GM19025 (cell line): ENCODE data around the gene KRTAP3-3.

Experiments
- ATAC-seq: cut with Tn5 transposase; IDR thresholded peaks from one replicate; pipeline ENCODE4 v1.9.1; 2021; ENCODE audit warnings: mild to moderate bottlenecking, low read depth, moderate library complexity; ENCODE audit not compliant: unreplicated experiment

Gene KRTAP3-3

DNA sequence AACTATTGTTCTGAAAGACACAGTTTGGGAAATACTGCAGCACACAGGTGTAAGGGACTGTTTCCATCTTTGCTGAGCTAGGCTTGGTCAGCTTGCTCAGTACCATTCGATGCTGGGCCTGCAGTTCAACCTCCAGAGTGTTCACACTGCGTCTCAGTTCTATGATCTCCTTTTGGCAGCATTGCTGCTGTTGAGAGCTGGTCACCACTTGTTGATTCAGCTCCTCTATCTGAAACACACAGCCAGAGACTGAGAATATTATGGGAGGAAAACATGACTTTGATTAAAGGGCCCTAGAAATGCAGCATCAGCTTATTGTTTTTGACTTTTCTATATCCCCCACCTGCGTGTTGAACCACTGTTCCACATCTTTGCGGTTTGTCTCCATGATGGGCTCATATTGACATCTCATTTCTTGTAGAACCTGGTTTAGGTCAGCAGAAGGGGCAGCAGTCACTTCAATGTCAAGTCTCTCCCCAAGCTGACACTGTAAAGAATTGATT, 31.9 kb downstream of the KRTAP3-3 start:
- ATAC-seq, result no peak

DNA sequence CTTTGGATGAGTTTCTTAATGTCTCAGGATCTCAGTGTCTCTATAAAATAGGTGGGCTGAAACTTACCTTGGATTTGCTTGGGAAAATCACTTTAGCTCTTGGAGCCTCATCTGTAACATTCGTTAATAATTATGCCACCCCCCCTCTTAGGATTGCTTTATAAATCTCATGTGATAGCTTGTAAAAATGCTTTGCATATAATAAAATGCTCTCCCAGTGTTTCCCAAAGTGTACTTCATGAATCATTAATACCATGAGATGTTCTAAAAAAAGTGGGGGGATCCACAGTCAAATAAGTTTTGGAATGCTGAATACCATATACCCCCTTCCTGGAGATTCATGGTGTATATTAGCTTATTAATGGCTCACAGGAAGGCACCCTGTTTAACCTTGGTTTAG, 32.4 kb downstream of the KRTAP3-3 start:
- no peak for ATAC-seq

DNA sequence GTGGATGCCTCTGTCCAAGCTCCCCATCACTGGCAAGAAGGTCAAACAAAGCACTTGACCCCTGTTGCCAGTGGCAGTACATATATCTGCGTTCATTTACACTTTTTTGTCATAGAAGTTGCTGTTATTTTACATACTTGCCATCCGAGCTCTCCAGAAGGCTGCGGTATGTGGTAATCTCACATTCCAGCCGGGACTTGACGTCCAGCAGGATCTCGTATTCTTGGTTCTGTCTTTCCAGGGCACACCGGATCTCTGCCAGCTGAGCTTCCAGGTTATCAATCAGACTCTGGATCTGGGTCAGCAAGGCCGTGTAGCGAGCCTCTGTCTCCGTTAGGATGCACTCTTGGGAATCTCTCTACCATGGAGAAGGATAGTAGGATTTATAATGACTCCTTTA, 33.8 kb downstream of the KRTAP3-3 start:
- ATAC-seq, result no peak

DNA sequence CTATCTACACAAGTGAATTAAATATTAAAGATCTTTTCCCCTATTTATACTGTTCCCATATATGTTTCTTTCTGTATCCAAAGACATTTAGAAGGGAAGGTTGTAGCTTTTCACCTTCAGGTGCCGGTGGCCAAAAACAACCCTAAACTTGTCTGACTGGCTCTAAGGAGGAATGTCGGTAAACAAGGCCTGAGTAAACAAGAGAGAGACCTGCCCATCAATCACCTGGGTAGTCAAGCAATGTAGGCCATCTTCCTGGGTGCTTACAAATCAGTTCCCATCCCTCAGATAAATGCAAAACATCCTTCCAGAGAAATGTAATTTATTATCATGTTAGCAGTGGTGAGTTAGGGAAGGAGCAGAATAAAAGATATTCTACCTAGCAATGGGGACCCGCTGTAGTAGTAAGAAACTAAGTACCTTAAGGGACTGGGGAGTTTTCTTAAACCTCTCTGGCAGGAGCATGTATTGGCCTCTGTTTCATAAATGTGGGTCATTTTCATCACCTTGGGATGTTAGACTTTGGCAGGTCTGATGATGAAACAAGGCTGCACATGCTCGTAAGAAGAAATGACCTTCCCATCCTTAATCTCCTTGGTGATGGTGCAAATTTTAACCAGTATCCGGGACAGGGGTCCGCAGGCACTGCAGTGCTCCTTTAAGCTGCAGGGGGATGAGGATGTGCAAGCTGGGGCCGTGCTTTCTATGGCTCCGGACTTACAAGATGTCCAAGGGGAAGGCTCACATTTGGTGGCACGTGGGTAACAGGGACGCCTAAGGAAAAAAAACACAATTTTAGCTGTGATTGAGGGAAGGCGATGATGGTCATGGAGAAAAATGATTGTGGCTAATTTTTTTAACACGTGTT, 35.6 kb downstream of the KRTAP3-3 start:
- no peak for ATAC-seq

DNA sequence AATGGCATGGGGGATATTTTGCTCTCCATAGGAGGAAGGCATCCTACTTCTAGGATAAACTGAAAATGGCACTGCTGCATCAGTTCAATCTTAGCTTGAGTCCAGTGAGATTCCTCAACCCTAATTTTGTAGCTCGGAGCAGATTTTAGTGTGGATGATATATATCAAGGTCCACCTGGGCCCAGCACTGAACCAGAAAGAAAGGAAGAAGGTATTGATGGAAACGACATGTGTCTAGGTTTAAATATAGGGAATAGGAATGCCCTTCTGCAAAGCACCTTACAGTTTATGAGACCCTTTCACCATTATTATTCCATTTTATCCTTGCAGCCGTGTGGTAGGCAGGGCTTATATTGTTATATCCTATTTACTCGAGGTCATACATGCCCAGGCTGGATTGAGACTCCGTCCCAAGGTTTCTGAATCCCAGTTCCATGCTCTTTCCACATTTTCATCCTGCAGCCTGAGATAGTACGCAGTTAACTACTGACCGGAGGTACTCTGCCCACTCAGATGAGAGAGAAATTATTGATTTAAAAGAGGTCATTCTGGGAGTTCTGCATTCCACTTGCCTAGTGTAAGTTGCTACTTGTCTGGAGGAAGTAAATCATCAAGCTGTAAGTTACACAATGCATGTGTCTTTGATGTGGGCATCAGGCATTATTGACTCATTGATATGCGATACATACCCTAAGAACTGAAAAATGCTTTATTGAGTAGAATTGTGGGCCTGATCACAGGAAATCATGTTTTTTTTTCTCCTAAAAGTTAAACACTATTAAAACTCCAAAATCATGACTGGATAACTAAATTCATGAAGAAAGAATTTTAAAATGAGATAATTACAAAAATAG, 37.3 kb downstream of the KRTAP3-3 start:
- no peak for ATAC-seq

DNA sequence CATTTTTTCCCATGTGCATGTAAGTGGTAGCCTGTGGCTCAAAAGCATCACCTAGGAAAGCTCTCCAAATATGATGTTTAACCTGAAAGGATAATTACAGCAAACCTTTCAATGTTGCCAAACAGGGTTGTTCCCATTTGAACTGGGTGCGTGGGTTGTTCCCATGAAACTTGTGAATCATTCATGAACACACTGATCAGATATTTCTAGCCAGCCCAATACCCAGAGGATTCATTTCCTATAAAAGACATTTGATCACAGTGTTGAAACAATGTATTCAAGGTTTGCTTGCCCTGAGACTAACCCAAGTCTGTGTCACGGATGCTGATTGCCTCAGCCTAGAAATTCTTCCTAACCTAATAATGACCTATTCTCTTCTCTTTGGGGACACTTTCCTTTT, 40.1 kb downstream of the KRTAP3-3 start:
- no peak for ATAC-seq

DNA sequence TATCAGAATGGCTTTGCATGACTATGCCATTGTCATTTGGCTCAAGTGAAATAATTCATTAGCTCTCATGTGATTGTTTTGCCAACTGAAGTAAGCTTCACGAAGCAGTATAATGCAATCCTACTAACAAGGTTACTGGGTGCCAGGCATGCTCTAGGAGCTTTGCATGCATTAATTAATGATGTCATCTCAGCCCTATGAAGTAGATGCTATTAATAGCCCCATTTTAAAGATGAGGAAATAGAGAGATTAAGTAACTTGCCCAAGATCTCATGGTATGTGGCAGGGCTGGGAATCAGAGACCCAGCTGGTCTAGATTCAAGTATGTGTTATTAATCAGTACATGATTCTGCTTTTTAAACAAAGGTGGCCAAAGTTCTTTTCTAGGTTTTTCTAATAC, 41.3 kb downstream of the KRTAP3-3 start:
- no peak for ATAC-seq

DNA sequence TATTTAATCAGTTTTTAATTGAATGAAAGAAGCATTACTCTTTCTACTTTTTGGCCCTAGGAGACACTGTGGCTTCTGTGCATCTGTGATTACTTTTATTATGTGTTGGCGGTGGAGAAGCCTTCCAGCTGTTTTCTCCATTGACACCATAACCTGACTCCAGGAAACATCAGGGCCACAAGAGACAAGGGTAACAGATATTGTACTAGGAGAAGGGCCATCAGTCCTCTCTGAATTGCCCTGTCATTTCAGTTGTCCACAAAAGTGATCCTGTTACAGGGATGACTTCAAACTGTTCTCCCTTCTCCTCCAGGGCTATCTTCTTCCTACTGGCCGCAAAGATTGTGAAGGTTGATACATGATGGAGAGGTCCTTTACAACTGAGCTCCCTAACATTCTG, 41.8 kb downstream of the KRTAP3-3 start:
- no peak for ATAC-seq

DNA sequence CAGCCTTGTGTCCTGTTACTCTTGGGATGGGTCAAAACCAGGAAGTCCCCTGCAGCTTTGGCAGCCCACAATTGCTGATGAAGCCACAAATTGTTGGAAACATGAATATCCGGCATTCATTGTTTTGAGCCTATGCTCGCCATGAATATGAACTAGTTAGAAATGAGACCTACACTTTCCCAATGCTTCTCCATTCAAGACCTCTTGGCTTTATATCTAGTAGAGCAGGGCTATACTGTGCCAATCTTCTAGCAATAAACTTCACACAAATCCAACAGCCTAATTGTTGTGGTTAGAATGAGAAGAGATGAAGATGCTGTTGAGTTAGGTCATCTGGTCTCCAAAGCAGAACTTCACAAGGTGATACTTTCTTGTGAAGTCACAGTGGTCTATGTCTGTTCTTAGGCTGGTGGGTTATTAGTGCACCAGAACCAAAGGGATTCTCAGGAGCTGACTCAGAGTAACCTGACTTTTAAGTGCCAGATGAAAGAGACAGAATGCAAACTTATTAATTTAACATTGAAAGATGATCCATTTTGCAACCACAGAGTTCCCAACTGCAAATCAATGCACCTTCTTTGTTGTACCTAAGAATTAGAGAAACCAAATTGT, 42.8 kb downstream of the KRTAP3-3 start:
- no peak for ATAC-seq

DNA sequence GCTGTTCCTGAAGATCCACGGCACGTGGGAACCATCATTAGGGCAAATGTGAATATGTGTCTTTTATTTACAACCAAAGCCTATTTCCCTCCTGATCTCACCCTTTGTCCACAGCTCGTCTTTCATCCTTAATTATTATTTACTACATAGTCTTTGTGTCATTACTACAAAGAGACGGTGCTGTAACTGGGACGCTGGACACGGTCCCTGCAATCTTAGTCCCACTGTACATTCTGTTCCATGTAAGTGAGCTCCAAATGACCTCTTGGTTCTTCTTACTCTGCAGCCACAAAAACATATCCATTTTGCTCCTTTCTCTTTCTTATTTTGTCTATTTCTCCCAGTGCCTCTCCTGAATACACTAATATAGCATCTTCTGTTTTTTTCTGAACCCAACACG, 43.8 kb downstream of the KRTAP3-3 start:
- no peak for ATAC-seq

DNA sequence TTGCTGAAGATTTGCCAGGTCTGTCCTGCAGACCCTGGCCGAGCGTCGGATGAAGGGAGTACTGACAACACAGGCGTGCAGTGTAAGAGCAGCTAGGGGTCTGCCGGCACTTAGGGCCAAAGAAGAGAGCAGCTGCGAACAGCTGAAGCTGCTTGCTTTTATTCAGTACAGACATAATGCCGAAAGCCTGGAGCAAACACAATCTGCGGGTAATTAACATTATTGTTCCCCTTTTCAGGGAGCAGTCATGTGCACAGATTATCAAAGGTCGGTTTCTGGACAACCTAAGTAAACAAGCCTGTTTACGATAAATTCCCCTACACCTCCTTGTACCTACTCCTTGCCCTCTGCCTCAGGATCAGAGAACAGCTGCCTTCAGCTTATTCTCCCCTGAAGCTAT, 44.5 kb downstream of the KRTAP3-3 start:
- ATAC-seq, result no peak

DNA sequence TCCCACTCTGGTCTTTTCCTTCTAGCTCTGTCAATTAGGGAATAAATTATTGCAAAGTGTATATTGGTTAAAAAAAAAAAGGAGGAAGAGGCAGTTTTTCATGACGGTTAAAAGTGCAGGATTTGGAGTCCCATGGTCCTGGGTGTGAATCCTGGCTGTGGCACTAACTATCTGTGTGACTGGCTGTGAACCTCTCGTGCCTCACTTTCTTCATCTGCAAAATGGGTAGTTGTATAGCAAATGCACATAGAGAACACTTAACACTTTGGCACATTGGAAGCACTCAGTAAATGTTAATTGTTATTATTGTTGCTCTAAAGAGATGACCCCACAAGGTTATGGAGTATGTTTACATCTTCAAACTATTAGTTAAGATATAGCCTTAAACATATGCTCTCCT, 46.0 kb downstream of the KRTAP3-3 start:
- no peak for ATAC-seq

DNA sequence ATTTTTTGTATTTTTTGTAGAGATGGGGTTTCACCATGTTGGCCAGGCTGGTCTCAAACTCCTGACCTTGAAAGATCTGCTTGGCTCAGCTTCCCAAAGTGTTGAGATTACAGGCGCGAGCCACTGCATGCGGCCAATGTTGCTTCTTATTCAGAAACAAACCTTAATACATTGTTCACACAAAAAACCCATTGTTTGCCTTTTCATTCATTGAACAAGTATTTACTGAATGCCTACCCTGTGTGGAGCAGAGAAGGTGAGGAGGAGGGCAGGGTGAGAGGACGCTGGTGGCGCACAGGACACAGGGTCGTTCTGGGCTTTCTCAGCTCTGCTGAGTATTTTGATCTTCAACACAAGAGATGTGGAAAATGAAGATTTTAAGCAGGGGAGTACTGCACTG, 48.5 kb downstream of the KRTAP3-3 start:
- ATAC-seq, result no peak

DNA sequence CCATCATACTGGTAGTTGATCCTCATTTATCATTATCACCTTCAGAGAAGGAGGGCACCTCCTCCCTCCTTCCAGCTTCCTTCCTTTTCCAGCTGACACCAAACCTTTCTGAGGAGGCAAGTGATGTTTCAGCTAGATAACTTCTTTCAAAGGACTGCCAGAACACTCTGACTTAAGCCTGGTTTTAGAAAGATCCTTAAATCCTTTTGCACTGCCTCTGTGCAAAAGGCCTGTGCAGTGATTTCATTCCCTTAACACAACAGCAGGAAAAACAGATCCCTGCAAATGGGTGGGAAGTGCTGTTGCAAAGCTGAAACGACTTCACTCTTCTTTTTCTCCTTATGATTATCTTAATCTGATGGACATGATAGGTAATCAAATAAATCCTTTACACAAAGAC, 49.4 kb downstream of the KRTAP3-3 start:
- ATAC-seq, result no peak
